Fibroblast of mammary gland (primary cell): ENCODE measurements around the gene FLT3LG.

Experiments
- DNase-seq: peaks from one replicate; pipeline ENCODE4 v3.0.0-alpha.2; 2010; ENCODE audit warnings: low read depth
- H3K4me3 ChIP-seq: 2 replicates; pipeline ENCODE4 v1.5.1; 2011; ENCODE audit warnings: low read depth, mild to moderate bottlenecking, low read length, moderate library complexity; ENCODE audit not compliant: control insufficient read depth
- CTCF ChIP-seq: conservative IDR thresholded peaks from 2 replicates; pipeline ENCODE4 v1.5.1; 2011; ENCODE audit warnings: low read depth, low read length, inconsistent platforms; ENCODE audit not compliant: control insufficient read depth, insufficient read depth

Gene FLT3LG, protein sequence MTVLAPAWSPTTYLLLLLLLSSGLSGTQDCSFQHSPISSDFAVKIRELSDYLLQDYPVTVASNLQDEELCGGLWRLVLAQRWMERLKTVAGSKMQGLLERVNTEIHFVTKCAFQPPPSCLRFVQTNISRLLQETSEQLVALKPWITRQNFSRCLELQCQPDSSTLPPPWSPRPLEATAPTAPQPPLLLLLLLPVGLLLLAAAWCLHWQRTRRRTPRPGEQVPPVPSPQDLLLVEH

DNA sequence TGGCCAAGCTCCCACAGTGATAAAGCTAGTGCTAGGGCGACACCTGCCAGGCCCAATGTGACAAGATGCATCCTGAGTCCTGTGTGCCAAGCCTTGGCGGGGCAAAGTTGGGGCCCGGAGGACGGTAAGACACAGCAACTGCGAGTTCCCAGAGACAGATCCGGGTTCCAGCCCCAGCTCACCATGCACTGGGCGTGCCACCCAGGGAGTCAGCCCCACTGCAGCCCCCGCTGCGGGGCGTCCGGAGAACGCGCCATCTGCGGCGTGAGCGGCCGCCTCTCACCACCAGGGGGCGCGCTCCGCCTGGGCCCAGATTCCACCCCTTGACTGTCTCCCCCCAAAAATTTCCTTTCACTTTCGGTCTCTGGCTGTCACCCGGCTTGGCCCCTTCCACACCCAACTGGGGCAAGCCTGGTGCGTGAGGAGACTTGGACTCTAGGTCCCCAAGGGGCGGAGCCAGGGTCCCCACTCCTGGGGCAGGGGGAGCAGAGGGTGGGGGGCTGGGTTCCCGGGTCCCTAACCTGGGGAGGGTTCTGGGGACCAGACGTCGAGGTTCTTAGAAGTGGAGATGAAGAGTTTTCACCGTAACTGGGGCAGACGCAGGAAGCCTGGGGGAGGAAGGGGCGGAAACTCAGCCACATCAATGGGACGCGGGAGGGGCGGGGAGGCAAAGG lies at the start of gene FLT3LG:
TSS of gene FLT3LG (plus strand) at position 348 of the 674 bp plus-strand sequence. CDS start 425 bp downstream, outside the sequence.
- TF ChIP-seq CTCF = peak; percentile 74
- H3K4me3 ChIP-seq = peak within 1 kb of the TSS; percentile 77
- DNase-seq = peak; percentile 75

GRCh38 chr19:49425178-49425577 lies 48.8 kb upstream of the FLT3LG start, which contains the start of gene GFY:
Gene GFY, plus strand, starts transcription at chr19:49425388. Its CDS starts 1,043 bp downstream, at chr19:49426431.
- no peak for DNase-seq
- TF ChIP-seq CTCF = no peak

DNA sequence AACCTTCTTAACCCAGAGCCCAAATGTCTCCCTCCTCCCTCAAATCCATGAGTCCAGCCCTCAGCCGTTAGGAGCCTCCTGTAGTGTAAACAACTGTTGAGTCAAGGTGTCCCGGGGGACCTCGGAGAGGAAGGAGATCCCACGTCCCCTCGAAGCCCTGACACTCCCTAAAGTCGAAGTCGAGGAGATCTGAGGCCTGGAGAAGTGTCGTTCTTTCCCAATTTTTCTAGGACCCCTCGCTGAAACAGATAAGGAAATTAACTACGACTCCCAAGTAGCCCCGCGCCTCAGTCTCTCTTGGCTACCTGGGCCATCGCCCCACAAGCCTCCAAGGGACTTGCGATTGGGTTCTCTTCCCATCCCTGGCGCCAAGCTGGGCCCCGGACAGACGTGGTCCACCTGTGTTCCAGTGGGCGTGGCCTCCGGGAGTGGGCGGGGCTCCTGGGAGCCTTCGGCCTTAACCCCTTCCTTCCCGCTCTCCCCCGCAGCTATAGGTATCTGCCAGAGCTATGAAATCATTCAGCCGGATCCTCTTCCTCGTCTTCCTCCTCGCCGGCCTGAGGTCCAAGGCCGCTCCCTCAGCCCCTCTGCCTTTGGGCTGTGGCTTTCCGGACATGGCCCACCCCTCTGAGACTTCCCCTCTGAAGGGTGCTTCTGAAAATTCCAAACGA lies 48.0 kb upstream of the FLT3LG start:
- no peak overlapping the region for H3K4me3 ChIP-seq
- TF ChIP-seq CTCF = no peak
- DNase-seq = peak; percentile 52

More at GRCh38 chr19:49425178-49425577, 48.8 kb upstream of the FLT3LG start, which contains the start of gene GFY:
- no peak within 1 kb of the TSS for H3K4me3 ChIP-seq

GRCh38 chr19:49427339-49427738 lies 46.7 kb upstream of the FLT3LG start:
- no peak overlapping the region for H3K4me3 ChIP-seq
- no peak for DNase-seq
- TF ChIP-seq CTCF = no peak

- no peak for TF ChIP-seq CTCF
- no peak for DNase-seq
- H3K4me3 ChIP-seq = no peak overlapping the region
Observed at GRCh38 chr19:49427855-49428546, 46.0 kb upstream of the FLT3LG start.
